ENCODE measurements around the gene C17orf107.

DNA sequence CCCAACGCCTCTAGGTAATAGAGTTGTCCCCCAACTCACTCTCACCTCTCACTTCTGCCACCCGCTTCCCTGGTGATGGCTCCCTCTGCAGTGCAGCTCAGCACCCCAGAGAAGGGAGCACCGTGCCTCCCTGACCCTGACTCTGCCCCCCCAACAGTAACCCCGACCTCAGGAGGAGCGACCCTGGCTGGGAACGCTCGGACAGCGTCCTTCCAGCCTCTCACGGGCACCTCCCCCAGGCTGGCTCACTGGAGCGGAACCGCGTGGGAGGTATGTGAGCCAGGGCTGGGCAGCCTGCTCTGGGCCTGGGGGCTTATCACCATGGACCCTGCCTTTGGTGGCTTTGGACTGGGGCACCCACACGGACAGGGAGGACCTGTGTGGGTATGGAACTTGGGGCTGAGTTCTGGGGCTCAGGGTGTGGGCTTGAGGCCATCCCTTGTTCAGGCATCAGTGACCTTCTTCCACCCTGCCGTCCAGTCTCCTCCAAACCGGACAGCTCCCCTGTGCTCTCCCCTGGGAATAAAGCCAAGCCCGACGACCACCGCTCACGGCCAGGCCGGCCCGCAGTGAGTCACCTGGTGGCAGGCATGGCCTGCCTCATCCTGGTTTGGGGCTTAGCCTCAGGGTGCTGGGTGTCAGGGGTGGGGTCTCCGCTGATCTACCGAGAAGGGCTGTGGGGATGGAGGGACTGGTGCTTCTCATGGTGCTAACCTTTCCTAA, 6.7 kb upstream of the C17orf107 start:
- no peak for TF ChIP-seq EZH2 (IDR thresholded peaks at IDR 0.05; ENCODE audit: low read length)
- TF ChIP-seq CTCF (optimal IDR thresholded peaks at IDR 0.05 in 1 of 3, IDR thresholded peaks at IDR 0.05 in 1 of 3, conservative IDR thresholded peaks at IDR 0.05 in 1 of 3; ENCODE audit: extremely low read depth in 1 of 3, insufficient read depth in 2 of 3, low read length in 3 of 3), result no peak

All from keratinocyte (primary cell).